WERI-Rb-1 (cell line): ENCODE measurements around the gene TMEM163.

Source experiments
- DNase-seq: peaks from one replicate; pipeline ENCODE4 v3.0.0-alpha.2; 2020
- H3K27ac ChIP-seq: fragments of 250-450 bp; sonication (Bioruptor Pico); 2 replicates; pipeline ENCODE4 v1.5.1; 2020; ENCODE audit warnings: mild to moderate bottlenecking, moderate library complexity
- H3K27me3 ChIP-seq: fragments of 250-450 bp; sonication (Bioruptor Pico); 2 replicates; pipeline ENCODE4 v1.5.1; 2021; ENCODE audit warnings: mild to moderate bottlenecking, low read depth, moderate library complexity; ENCODE audit not compliant: insufficient read depth, severe bottlenecking
- H3K36me3 ChIP-seq: fragments of 250-450 bp; sonication (Bioruptor Pico); 2 replicates; pipeline ENCODE4 v1.5.1; 2020; ENCODE audit warnings: mild to moderate bottlenecking, moderate library complexity
- H3K4me3 ChIP-seq: 2 replicates; pipeline ENCODE4 v1.5.1; 2011; ENCODE audit warnings: low read depth, mild to moderate bottlenecking, control low read depth, low read length
- H3K9me3 ChIP-seq: fragments of 250-450 bp; sonication (Bioruptor Pico); 2 replicates; pipeline ENCODE4 v1.5.1; 2021; ENCODE audit warnings: mild to moderate bottlenecking, moderate library complexity; ENCODE audit not compliant: severe bottlenecking
- CTCF ChIP-seq: IDR thresholded peaks from 2 replicates; pipeline ENCODE4 v1.5.1; 2011; ENCODE audit warnings: low read depth, mild to moderate bottlenecking, control low read depth, inconsistent platforms, low read length

The TMEM163 gene

GRCh38 chr2:134452042-134452733 lies 266.6 kb downstream of the TMEM163 start:
- no peak overlapping the region for H3K4me3 ChIP-seq
- H3K27me3 ChIP-seq = no peaks in the 10 kb centered on the region
- H3K36me3 ChIP-seq = peaks cover 14% of the 10 kb centered on the region

GRCh38 chr2:134451347-134451630 lies 267.5 kb downstream of the TMEM163 start:
- no peak for TF ChIP-seq CTCF
- Histone ChIP-seq H3K4me3 (no peak overlapping the region), H3K27ac (no peak overlapping the region), H3K9me3 (no peaks in the 10 kb centered on the region), H3K36me3 (peaks cover 16% of the 10 kb centered on the region), H3K27me3 (no peaks in the 10 kb centered on the region)
- no peak for DNase-seq

More at GRCh38 chr2:134452042-134452733, 266.6 kb downstream of the TMEM163 start:
- no peak for TF ChIP-seq CTCF
- DNase-seq = no peak
- Histone ChIP-seq H3K9me3 (no peaks in the 10 kb centered on the region), H3K27ac (no peak overlapping the region)

DNA sequence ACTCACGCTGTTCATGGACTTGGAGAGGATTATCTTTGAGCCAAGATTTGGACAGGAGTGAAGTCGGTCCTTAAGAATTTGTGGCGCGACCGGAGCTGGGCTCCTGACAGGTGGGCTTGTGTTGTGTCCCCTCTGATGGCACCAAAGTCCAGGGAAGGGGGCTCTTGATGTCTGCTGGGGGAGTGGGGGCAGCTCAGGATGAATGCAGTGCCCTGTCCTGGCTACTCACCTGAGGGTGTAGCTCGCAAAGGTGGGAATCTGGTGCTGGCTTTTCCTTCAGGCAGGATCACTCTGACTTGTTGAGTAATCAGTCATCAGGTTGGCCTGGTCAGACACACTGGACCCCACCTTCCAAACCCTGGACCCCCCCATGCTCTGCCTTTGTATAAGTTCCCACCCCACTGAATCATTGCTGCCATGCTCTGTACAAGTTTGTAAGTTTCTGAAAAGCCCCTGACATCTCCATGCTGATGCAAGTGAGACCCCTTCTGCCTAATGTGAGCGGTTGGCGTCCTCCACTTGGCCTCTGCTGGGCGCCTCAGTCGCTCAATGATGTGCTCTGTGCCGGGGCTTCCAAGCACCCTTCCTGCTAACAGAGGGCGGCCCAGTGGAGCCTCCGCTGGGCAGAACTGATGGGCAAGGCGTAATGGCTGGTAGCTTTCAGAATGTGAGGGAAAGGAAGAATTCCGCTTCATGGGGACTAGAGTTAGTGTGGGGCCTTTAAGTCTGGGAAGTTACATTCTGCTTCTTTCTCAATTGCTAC lies 268.9 kb downstream of the TMEM163 start:
- no peak for TF ChIP-seq CTCF
- Histone ChIP-seq H3K9me3 (no peaks in the 10 kb centered on the region), H3K27ac (no peak overlapping the region), H3K27me3 (no peaks in the 10 kb centered on the region), H3K36me3 (peaks cover 18% of the 10 kb centered on the region), H3K4me3 (no peak overlapping the region)
- DNase-seq = no peak

- Histone ChIP-seq H3K36me3 (peaks cover 24% of the 10 kb centered on the region), H3K4me3 (no peak overlapping the region), H3K9me3 (no peaks in the 10 kb centered on the region), H3K27ac (no peak overlapping the region), H3K27me3 (no peaks in the 10 kb centered on the region)
- no peak for DNase-seq
- TF ChIP-seq CTCF = no peak
These were observed 269.6 kb downstream of the TMEM163 start for GRCh38 chr2:134449157-134449556.

DNA sequence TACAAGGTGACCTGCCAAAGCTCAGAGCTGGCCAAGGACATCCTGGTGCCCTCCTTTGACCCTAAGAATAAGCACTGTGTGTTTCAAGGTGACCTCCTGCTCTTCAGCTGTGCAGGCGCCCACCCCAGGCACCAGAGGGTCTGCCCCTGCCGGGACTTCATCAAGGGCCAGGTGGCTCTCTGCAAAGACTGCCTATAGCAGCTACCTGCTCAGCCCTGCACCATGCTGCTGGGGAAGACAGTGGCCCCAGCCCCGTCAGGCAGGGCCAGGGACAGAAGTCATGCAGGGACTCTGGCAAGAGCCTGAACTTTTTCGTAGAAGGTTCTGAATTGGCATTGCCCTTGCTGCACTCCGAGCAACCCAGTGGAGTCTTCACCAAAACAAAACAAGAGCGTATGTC lies 270.1 kb downstream of the TMEM163 start:
- TF ChIP-seq CTCF = no peak
- no peak overlapping the region for H3K4me3 ChIP-seq
- no peak overlapping the region for H3K27ac ChIP-seq
- no peaks in the 10 kb centered on the region for H3K27me3 ChIP-seq
- peaks cover 24% of the 10 kb centered on the region for H3K36me3 ChIP-seq
- no peaks in the 10 kb centered on the region for H3K9me3 ChIP-seq
- DNase-seq = no peak
